GM12891 (cell line): ENCODE data around the gene COL4A1.

Experiments used
- POLR2A ChIP-seq: IDR thresholded peaks from 2 replicates; pipeline ENCODE4 v1.6.1; 2011; ENCODE audit warnings: low read depth, low read length, control low read depth
- POLR2AphosphoS5 ChIP-seq: IDR thresholded peaks from 2 replicates; pipeline ENCODE4 v1.6.1; 2011; ENCODE audit warnings: low read depth, low read length, control low read depth
- POU2F2 ChIP-seq: IDR thresholded peaks from 2 replicates; pipeline ENCODE4 v1.6.1; 2011; ENCODE audit warnings: low read depth, mild to moderate bottlenecking, control low read depth, low read length, moderate library complexity
- SPI1 ChIP-seq: IDR thresholded peaks from 2 replicates; pipeline ENCODE4 v1.6.1; 2011; ENCODE audit warnings: low read depth, low read length, control low read depth
- TAF1 ChIP-seq: IDR thresholded peaks from 2 replicates; pipeline ENCODE4 v1.6.1; 2011; ENCODE audit warnings: low read depth, low read length, control low read depth

DNA sequence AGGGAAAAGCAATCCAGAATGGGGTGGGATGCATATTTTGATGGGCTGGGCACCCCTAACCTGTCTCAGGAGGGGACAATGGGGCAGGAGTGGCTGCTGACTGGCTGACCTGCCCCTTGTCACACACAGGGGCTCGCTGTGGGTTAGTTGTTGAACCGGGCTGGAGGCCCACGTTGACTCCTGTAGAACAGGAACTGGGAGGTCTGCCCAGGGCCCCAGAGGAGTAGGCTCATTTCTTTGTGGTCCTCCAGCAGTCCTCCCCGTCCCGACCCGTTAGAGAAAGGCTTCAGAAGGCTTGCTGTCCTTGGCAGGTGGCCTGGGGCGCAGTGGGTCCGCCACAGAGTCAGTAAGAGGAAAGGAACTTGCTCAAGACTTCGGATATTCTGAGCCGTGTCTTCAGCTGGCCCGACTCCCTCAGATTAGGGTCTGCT, 70.1 kb downstream of the COL4A1 start:
- TF ChIP-seq POLR2A (no peak), POLR2AphosphoS5 (no peak), POU2F2 (no peak), TAF1 (no peak), SPI1 (no peak)
